K562 (cell line): Measurements from ENCODE around the gene TMEM184B. TPM values are rescaled to one million over a fixed set of nuclear protein-coding genes. Genes with fewer than 3 reads are reported as not detected.

ENCODE experiments used
- ATAC-seq: fragments of 200-7000 bp; cut with Tn5 transposase; 3 replicates; pipeline ENCODE4 v1.9.1; 2020; ENCODE audit warnings: moderate library complexity
- BruUV-seq: library from RNA; stranded (reverse); fragments of 400-500 nt; replicated peaks from 2 replicates; lab custom pipeline; 2021; lab: Mats Ljungman, UMichigan
- CTCF ChIA-PET: fragments of 300-600 bp; formaldehyde crosslinking; extraction: SDS; loops from one replicate; lab custom pipeline; 2021; ENCODE audit warnings: low intra/inter-chr PET ratio; lab: Yijun Ruan, JAX
- POLR2A ChIA-PET: fragments of 300-600, 350-650 bp; sonication (Branson Sonifier 250); formaldehyde crosslinking; extraction: SDS; loops from one replicate; lab custom pipeline; 2021; ENCODE audit warnings: antibody characterized with exemption, inconsistent platforms; lab: Yijun Ruan, JAX
- DNase-seq, 4 experiments: peaks; one replicate each; pipeline versions ENCODE4 v3.0.0 to v3.0.0-alpha.2; 2011 to 2018; ENCODE audit warnings: low spot score in 3 of 4, mixed read lengths in 3 of 4; ENCODE audit errors: extremely low read depth in 1 of 4
- FAIRE-seq: peaks from 2 replicates; lab custom pipeline; 2011; peaks lifted over from hg19 to GRCh38; lab: Jason Lieb, UNC
- H2AFZ ChIP-seq: 2 replicates; pipeline ENCODE4 v1.6.0; 2011; ENCODE audit warnings: low read depth, low read length, control low read depth, inconsistent platforms
- H3K27ac ChIP-seq: fragments of 200-600 bp; 3 replicates; pipeline ENCODE4 v1.8.0; 2011; ENCODE audit warnings: low read depth, mild to moderate bottlenecking, control low read depth, inconsistent platforms, low read length, moderate library complexity, mixed read lengths; ENCODE audit errors: extremely low read depth
- H3K27me3 ChIP-seq, 2 experiments: fragments of 300-600 bp in 1 of 2; 2 replicates in 1 of 2; 3 replicates in 1 of 2; pipeline versions ENCODE4 v1.6.0 to v1.8.0; 2011; ENCODE audit warnings: inconsistent platforms in 2 of 2, low read length in 2 of 2, mild to moderate bottlenecking in 1 of 2, mixed read lengths in 1 of 2, moderate library complexity in 1 of 2; ENCODE audit not compliant: control insufficient read depth in 2 of 2, insufficient read depth in 2 of 2
- H3K36me3 ChIP-seq: fragments of 300-600 bp; 3 replicates; pipeline ENCODE4 v1.8.0; 2011; ENCODE audit warnings: mild to moderate bottlenecking, low read length, inconsistent platforms; ENCODE audit not compliant: control insufficient read depth, insufficient read depth
- H3K4me1 ChIP-seq, 2 experiments: fragments of 200-600 bp in 1 of 2; replicated peaks in 1 of 2; 2 replicates in 1 of 2; 3 replicates in 1 of 2; pipeline versions ENCODE4 v1.5.1 to v1.8.0; 2011; ENCODE audit warnings: inconsistent platforms in 2 of 2, low read length in 2 of 2, mild to moderate bottlenecking in 1 of 2, mixed read lengths in 1 of 2, moderate library complexity in 1 of 2; ENCODE audit not compliant: control insufficient read depth in 2 of 2, insufficient read depth in 2 of 2
- H3K4me2 ChIP-seq: 2 replicates; pipeline ENCODE4 v1.6.1; 2011; ENCODE audit warnings: low read length, control low read depth, inconsistent platforms, mixed read lengths; ENCODE audit not compliant: insufficient read depth
- H3K4me3 ChIP-seq: fragments of 200-600 bp; sonication (generic), shearing (Covaris generic); 2 replicates; pipeline ENCODE4 v1.5.1; 2016; ENCODE audit warnings: control low read depth, inconsistent platforms
- H3K79me2 ChIP-seq: fragments of 200-600 bp; 3 replicates; pipeline ENCODE4 v1.8.0; 2011; ENCODE audit warnings: low read length, inconsistent platforms; ENCODE audit not compliant: control insufficient read depth, insufficient read depth
- H3K9ac ChIP-seq, 2 experiments: 2 replicates each; pipeline versions ENCODE4 v1.6.0 to v1.6.1; 2011; ENCODE audit warnings: low read depth in 2 of 2, low read length in 2 of 2, control low read depth in 1 of 2, inconsistent platforms in 1 of 2, mild to moderate bottlenecking in 1 of 2, mixed read lengths in 1 of 2; ENCODE audit not compliant: insufficient read depth in 1 of 2
- H3K9me1 ChIP-seq: one replicate; pipeline ENCODE4 v1.6.0; 2011; ENCODE audit warnings: inconsistent platforms, mild to moderate bottlenecking, low read length, moderate library complexity; ENCODE audit not compliant: control insufficient read depth, insufficient read depth
- H3K9me3 ChIP-seq: replicated peaks from 2 replicates; pipeline ENCODE4 v1.5.1; 2011; ENCODE audit warnings: low read depth, low read length, inconsistent platforms; ENCODE audit not compliant: control insufficient read depth, insufficient read depth
- H4K20me1 ChIP-seq: replicated peaks from 2 replicates; pipeline ENCODE4 v1.6.1; 2011; ENCODE audit warnings: low read length, inconsistent platforms, mixed read lengths; ENCODE audit not compliant: control insufficient read depth, insufficient read depth
- CSDE1 ChIP-seq, 2 experiments: fragments of 450-650 bp; IDR thresholded peaks; 2 replicates each; pipeline ENCODE4 v1.6.1; 2016; ENCODE audit warnings: mild to moderate bottlenecking in 1 of 2
- NCOA4 ChIP-seq: fragments of 450-650 bp; IDR thresholded peaks from 2 replicates; pipeline ENCODE4 v1.6.1; 2018; ENCODE audit warnings: mild to moderate bottlenecking; ENCODE audit not compliant: partially characterized antibody
- ZBTB11 ChIP-seq, 3 experiments: fragments of 200-800 bp in 1 of 3; fragments of 250-450 bp in 1 of 3; fragments of 450-650 bp in 1 of 3; sonication (Bioruptor Pico) in 1 of 3; sonication (Bioruptor generic) in 1 of 3; formaldehyde crosslinking in 1 of 3; IDR thresholded peaks; 2 replicates each; pipeline versions ENCODE4 v1.6.1 to v1.8.0; 2016 to 2022; ENCODE audit warnings: mild to moderate bottlenecking in 2 of 3, missing genetic modification characterization in 2 of 3, missing compliant biosample characterization in 1 of 3, moderate library complexity in 1 of 3
- ZNF436 ChIP-seq: fragments of 250-450, 450-650 bp; sonication (Bioruptor Pico); formaldehyde crosslinking; IDR thresholded peaks from 2 replicates; pipeline ENCODE4 v1.7.0; 2020; ENCODE audit warnings: mild to moderate bottlenecking
- ZNF644 ChIP-seq: fragments of 200-800 bp; sonication (Bioruptor generic); IDR thresholded peaks from 2 replicates; pipeline ENCODE4 v1.6.1; 2016; ENCODE audit warnings: low read depth, missing genetic modification characterization, missing compliant biosample characterization
- WGBS: fragments of 100-300 bp; shearing (Covaris generic); methylation state at CpG from one replicate; pipeline ENCODE4 v1.1.6; 2016; ENCODE audit warnings: low coverage, mixed read lengths; ENCODE audit not compliant: insufficient coverage; ENCODE audit errors: missing lambda C conversion rate; 5-methylcytosine and 5-hydroxymethylcytosine counted together
- in situ Hi-C: fragments of 300-500 bp; cut with MboI; formaldehyde crosslinking; loops from 4 replicates; pipeline ENCODE4 v1.15.0; 2018; ENCODE audit warnings: inconsistent platforms, mixed read lengths
- intact Hi-C: fragments of 100-400 bp; cut with micrococcal nuclease; formaldehyde crosslinking; loops from 2 replicates; pipeline ENCODE4 v1.14.2; 2022
- polyA plus RNA-seq, 8 experiments: library from polyadenylated mRNA; depleted of rRNA in 4 of 8; stranded (reverse) in 5 of 8; unstranded in 3 of 8; fragments of >200 nt; fragmentation: Nextera tagmentation in 2 of 8; fragmentation: Illumina TruSeq in 1 of 8; extraction: Ambion mirVana in 2 of 8; extraction: Trizol in 1 of 8; gene quantifications; 2 replicates each; pipeline versions ENCODE4 v1.2.1 to v1.2.3, GENCODE V29; 2011 to 2014; ENCODE audit warnings: inconsistent platforms in 1 of 8, missing spikeins in 1 of 8
- total RNA-seq, 7 experiments: library from RNA; depleted of rRNA in 6 of 7; stranded (reverse); fragments of >200 nt in 6 of 7; fragmentation: Illumina TruSeq in 2 of 7; extraction: Trizol in 2 of 7; gene quantifications; 2 replicates each; pipeline versions ENCODE4 v1.2.1 to v1.2.3, GENCODE V29; 2011 to 2021; ENCODE audit warnings: low replicate concordance in 1 of 7

The TMEM184B gene
- total and polyA plus RNA-seq, 9 of the 15 experiments (the other 6 are each of a cell fraction or from before 2014, with no cell fraction given), result 0.31 to 25.1 (median 6.2) TPM

GRCh38 chr22:38203855-38204514 lies 68.8 kb downstream of the TMEM184B start (continued):
- TF ChIP-seq ZBTB11 (CRISPR knock-in tag; IDR thresholded peaks at IDR 0.05), result no peak
- no peak for TF ChIP-seq ZNF644 (tag)
- TF ChIP-seq CSDE1 (IDR thresholded peaks at IDR 0.05), result no peak

GRCh38 chr22:38203090-38203810 lies 69.6 kb downstream of the TMEM184B start:
- Histone ChIP-seq H3K4me2 (peak overlapping the region; percentile 82), H3K79me2 (peaks cover 42% of the 10 kb centered on the region), H3K9me1 (no peaks in the 10 kb centered on the region), H3K9me3 (no peaks in the 10 kb centered on the region), H3K36me3 (no peaks in the 10 kb centered on the region; the same call in 2 of the 3 replicates), H3K9ac (peak overlapping the region; percentile 87 to 94), H3K27me3 (no peaks in the 10 kb centered on the region), H3K4me1 (peaks cover 4 to 22% of the 10 kb centered on the region in 2 experiments; a peak in 3 of 5 replicates), H4K20me1 (peaks cover 18% of the 10 kb centered on the region; the same call in 1 of the 2 replicates), H3K4me3 (peak overlapping the region; percentile 82), H2AFZ (no peak overlapping the region), H3K27ac (no peak overlapping the region; the same call in 2 of the 3 replicates)
- in situ Hi-C loops (no loop called here), intact Hi-C loops (loop anchor here (10.0 kb wide), 1 partner anchor 88 kb away; the partner anchor contains the start of gene BAIAP2L2)
- BruUV-seq, result no TSS peak
- FAIRE-seq (no peak), DNase-seq (peak in 3 of 4 experiments; percentile 22 to 49 (median 30)), ATAC-seq (peak; percentile 25)
- ChIA-PET CTCF (no interaction called here), POLR2A (interaction anchor here (0.6 to 4.9 kb wide), 10 partner anchors 9 to 247 kb away, joined by 3 to 44 read pairs (median 4); partner anchors contain the start of gene PLA2G6)
- 5% methylated on average over 11 of the region's 19 CpGs for WGBS
- TF ChIP-seq NCOA4 (no peak), ZNF436 (CRISPR knock-in tag) (no peak)
